Panc1 (cell line): Measurements from ENCODE around the gene SAP30BP. TPM values are rescaled to one million over a fixed set of nuclear protein-coding genes. Genes with fewer than 3 reads are reported as not detected.

Source experiments
- ATAC-seq: fragments of 200-7000 bp; cut with Tn5 transposase; 2 replicates; pipeline ENCODE4 v1.9.1; 2020; ENCODE audit warnings: mild to moderate bottlenecking, moderate library complexity
- BruUV-seq: library from RNA; stranded (reverse); fragments of 400-500 nt; replicated peaks from 2 replicates; lab custom pipeline; 2021; lab: Mats Ljungman, UMichigan
- CTCF ChIA-PET: fragments of 300-600 bp; sonication (Branson Sonifier 250); formaldehyde crosslinking; loops from one replicate; lab custom pipeline; 2022; ENCODE audit warnings: antibody characterized with exemption; lab: Charles Lee
- POLR2A ChIA-PET: fragments of 300-600 bp; sonication (Branson Sonifier 250); formaldehyde crosslinking; loops from one replicate; lab custom pipeline; 2022; ENCODE audit warnings: antibody characterized with exemption; lab: Charles Lee
- DNase-seq: peaks from one replicate; pipeline ENCODE4 v3.0.0-alpha.2; 2010; ENCODE audit warnings: low read depth, low spot score
- H3K27ac ChIP-seq: 2 replicates; pipeline ENCODE4 v1.5.1; 2011; ENCODE audit warnings: mild to moderate bottlenecking, low read length, inconsistent platforms
- H3K27me3 ChIP-seq: fragments of 200-500 bp; sonication (Bioruptor generic); 2 replicates; pipeline ENCODE4 v1.6.0; 2014; ENCODE audit warnings: low read length, inconsistent platforms; ENCODE audit not compliant: control insufficient read depth, insufficient read depth
- H3K36me3 ChIP-seq: fragments of 200-500 bp; sonication (Bioruptor generic); 2 replicates; pipeline ENCODE4 v1.5.1; 2014; ENCODE audit warnings: inconsistent platforms, mild to moderate bottlenecking, low read length, moderate library complexity; ENCODE audit not compliant: control insufficient read depth, insufficient read depth
- H3K4me1 ChIP-seq: 2 replicates; pipeline ENCODE4 v1.5.1; 2011; ENCODE audit warnings: inconsistent platforms, mild to moderate bottlenecking, low read length, moderate library complexity; ENCODE audit not compliant: control insufficient read depth, insufficient read depth
- H3K4me3 ChIP-seq, 2 experiments: 2 replicates each; pipeline ENCODE4 v1.5.1; 2011 to 2012; ENCODE audit warnings: low read depth in 2 of 2, low read length in 2 of 2, mild to moderate bottlenecking in 2 of 2, inconsistent platforms in 1 of 2, moderate library complexity in 1 of 2
- H3K9me3 ChIP-seq: fragments of 200-500 bp; sonication (Bioruptor generic); 2 replicates; pipeline ENCODE4 v1.5.1; 2014; ENCODE audit warnings: low read depth, mild to moderate bottlenecking, inconsistent platforms, low read length, moderate library complexity; ENCODE audit not compliant: control insufficient read depth, insufficient read depth
- CTCF ChIP-seq: fragments of 450-650 bp; IDR thresholded peaks from 2 replicates; pipeline ENCODE4 v1.5.1; 2017; ENCODE audit warnings: mild to moderate bottlenecking
- POLR2AphosphoS5 ChIP-seq: IDR thresholded peaks from 2 replicates; pipeline ENCODE4 v1.6.1; 2012; ENCODE audit warnings: mild to moderate bottlenecking, low read depth, low read length, moderate library complexity
- REST ChIP-seq, 2 experiments: IDR thresholded peaks; 2 replicates each; pipeline ENCODE4 v1.6.1; 2011 to 2012; ENCODE audit warnings: low read depth in 2 of 2, control low read depth in 1 of 2, low read length in 1 of 2, mild to moderate bottlenecking in 1 of 2, moderate library complexity in 1 of 2; ENCODE audit not compliant: insufficient read depth in 1 of 2
- SIN3A ChIP-seq: IDR thresholded peaks from 2 replicates; pipeline ENCODE4 v1.6.1; 2012; ENCODE audit warnings: low read depth, mild to moderate bottlenecking, low read length, moderate library complexity, borderline replicate concordance; ENCODE audit not compliant: insufficient read depth
- TCF7L2 ChIP-seq: IDR thresholded peaks from 2 replicates; pipeline ENCODE4 v1.6.1; 2011; ENCODE audit warnings: mild to moderate bottlenecking, low read depth, low read length, inconsistent platforms
- in situ Hi-C: cut with HindIII; loops from 2 replicates; pipeline ENCODE4 v1.10.0; 2016; ENCODE audit warnings: low sequenced_read_pairs, low pct_unique_long_range_greater_than_20kb
- intact Hi-C: fragments of 100-400 bp; cut with micrococcal nuclease; formaldehyde crosslinking; loops from one replicate; pipeline ENCODE4 v1.10.0; 2022; ENCODE audit not compliant: unreplicated experiment
- total RNA-seq: library from RNA; stranded (reverse); gene quantifications from one replicate; pipeline ENCODE4 v1.2.1, GENCODE V29; 2021; ENCODE audit not compliant: unreplicated experiment

SAP30BP gene
- total RNA-seq, 1 experiment from 2014 or later = 138 TPM

GRCh38 chr17:75619506-75620431 lies 47.4 kb upstream of the SAP30BP start:
- POLR2A ChIA-PET = no interaction called here
- Histone ChIP-seq H3K36me3 (no peaks in the 10 kb centered on the region), H3K27ac (no peak overlapping the region), H3K4me1 (no peaks in the 10 kb centered on the region), H3K9me3 (no peaks in the 10 kb centered on the region), H3K27me3 (no peaks in the 10 kb centered on the region), H3K4me3 (no peak overlapping the region)
- CTCF ChIA-PET = interaction anchor here (0.5 to 2.6 kb wide), 7 partner anchors 9 to 177 kb away, joined by 4 to 15 read pairs (median 5); partner anchors contain the start of gene SMIM5
- intact Hi-C loops = no loop called here
- ATAC-seq = peak; percentile 55
- TF ChIP-seq REST (IDR thresholded peaks at IDR 0.05; ENCODE audit: insufficient read depth in 1 of 2, low read depth in 2 of 2, low read length in 1 of 2) = no peak
- TF ChIP-seq TCF7L2 = no peak
- no peak for TF ChIP-seq SIN3A
- no peak for TF ChIP-seq POLR2AphosphoS5
- TF ChIP-seq CTCF = peak; percentile 87
- no TSS peak for BruUV-seq
- DNase-seq = no peak
- in situ Hi-C loops = no loop called here

- ChIA-PET CTCF (interaction anchor here (0.8 to 2.6 kb wide), 3 partner anchors 9 to 20 kb away, joined by 3 to 15 read pairs (median 8); partner anchors contain the start of gene SMIM5), POLR2A (interaction anchor here (1.0 kb wide), 1 partner anchor 13 kb away, joined by 10 read pairs; no protein-coding TSS in a partner anchor)
- DNase-seq = no peak
- in situ Hi-C loops = no loop called here
- no peak overlapping the region for H3K4me3 ChIP-seq
- no peaks in the 10 kb centered on the region for H3K27me3 ChIP-seq
- intact Hi-C loops = no loop called here
- H3K27ac ChIP-seq = no peak overlapping the region
- TF ChIP-seq REST (IDR thresholded peaks at IDR 0.05; ENCODE audit: insufficient read depth in 1 of 2, low read depth in 2 of 2, low read length in 1 of 2) (no peak), SIN3A (no peak), POLR2AphosphoS5 (no peak), TCF7L2 (no peak), CTCF (no peak)
- no peaks in the 10 kb centered on the region for H3K4me1 ChIP-seq
- no peaks in the 10 kb centered on the region for H3K36me3 ChIP-seq
- H3K9me3 ChIP-seq = no peaks in the 10 kb centered on the region
- ATAC-seq = no peak
- no TSS peak for BruUV-seq
These were observed 45.6 kb upstream of the SAP30BP start for GRCh38 chr17:75621489-75621888.
